HepG2 (cell line): Measurements from ENCODE around the gene TP53TG5. TPM values are rescaled to one million over a fixed set of nuclear protein-coding genes. Genes with fewer than 3 reads are reported as not detected.
A peak's percentile ranks its signal among the peaks of the same experiment; 100 is the strongest.

Source experiments
- ARNT ChIP-seq: fragments of 450-650 bp; IDR thresholded peaks from 2 replicates; pipeline ENCODE4 v1.6.1; 2017
- ATF1 ChIP-seq: IDR thresholded peaks from 2 replicates; pipeline ENCODE4 v1.6.1; 2016; ENCODE audit warnings: mild to moderate bottlenecking, control low read depth
- CBX5 ChIP-seq: sonication (generic); formaldehyde crosslinking; IDR thresholded peaks from 2 replicates; pipeline ENCODE4 v1.4.0; 2020; ENCODE audit warnings: missing genetic modification reagents, borderline replicate concordance
- ESRRA ChIP-seq: sonication (generic); formaldehyde crosslinking; IDR thresholded peaks from 2 replicates; pipeline ENCODE4 v1.5.1; 2020; ENCODE audit warnings: mild to moderate bottlenecking, low read depth, missing genetic modification reagents
- HNF4A ChIP-seq: sonication (generic); formaldehyde crosslinking; IDR thresholded peaks from 2 replicates; pipeline ENCODE4 v1.4.0; 2020; ENCODE audit warnings: missing genetic modification reagents
- KDM2A ChIP-seq: sonication (generic); formaldehyde crosslinking; IDR thresholded peaks from 2 replicates; pipeline ENCODE4 v1.4.0; 2020; ENCODE audit warnings: low read depth, missing genetic modification reagents, borderline replicate concordance
- NCOA2 ChIP-seq: sonication (generic); formaldehyde crosslinking; IDR thresholded peaks from 2 replicates; pipeline ENCODE4 v1.8.0; 2022; ENCODE audit warnings: inconsistent platforms
- PHF8 ChIP-seq: sonication (generic); formaldehyde crosslinking; IDR thresholded peaks from 2 replicates; pipeline ENCODE4 v1.5.0; 2020; ENCODE audit warnings: missing genetic modification reagents
- RAD21 ChIP-seq: fragments of 450-650 bp; formaldehyde crosslinking; IDR thresholded peaks from 2 replicates; pipeline ENCODE4 v1.5.0; 2020; ENCODE audit warnings: mild to moderate bottlenecking
- TARDBP ChIP-seq: sonication (generic); formaldehyde crosslinking; IDR thresholded peaks from 2 replicates; pipeline ENCODE4 v1.8.0; 2022; ENCODE audit warnings: mild to moderate bottlenecking, missing genetic modification reagents
- TOE1 ChIP-seq: sonication (generic); formaldehyde crosslinking; IDR thresholded peaks from 2 replicates; pipeline ENCODE4 v1.4.0; 2020; ENCODE audit warnings: mild to moderate bottlenecking, missing genetic modification reagents
- TOPORS ChIP-seq: sonication (generic); formaldehyde crosslinking; IDR thresholded peaks from 2 replicates; pipeline ENCODE4 v1.8.0; 2023; ENCODE audit warnings: mild to moderate bottlenecking, missing genetic modification reagents
- YEATS4 ChIP-seq: sonication (generic); formaldehyde crosslinking; IDR thresholded peaks from 2 replicates; pipeline ENCODE4 v1.4.0; 2020; ENCODE audit warnings: missing genetic modification reagents, borderline replicate concordance
- ZNF549 ChIP-seq: sonication (generic); formaldehyde crosslinking; IDR thresholded peaks from 2 replicates; pipeline ENCODE4 v1.5.0; 2020; ENCODE audit warnings: missing genetic modification reagents
- polyA plus RNA-seq, 8 experiments: library from polyadenylated mRNA; depleted of rRNA in 3 of 8; stranded (reverse) in 7 of 8; unstranded in 1 of 8; fragments of >200 nt; fragmentation: Illumina TruSeq in 4 of 8; extraction: Trizol in 4 of 8; gene quantifications; 2 replicates each; pipeline versions ENCODE4 v1.2.1 to v1.2.3, GENCODE V29; 2011 to 2016; ENCODE audit warnings: low read depth in 4 of 8, missing spikeins in 1 of 8, mixed read lengths in 1 of 8; ENCODE audit not compliant: insufficient read depth in 1 of 8
- total RNA-seq, 5 experiments: library from RNA; depleted of rRNA; stranded (reverse); fragments of >200 nt; fragmentation: Illumina TruSeq; extraction: Trizol; gene quantifications; 2 replicates each; pipeline ENCODE4 v1.2.3, GENCODE V29; 2016; ENCODE audit warnings: low read depth in 1 of 5
- TF ChIP-seq, protein P1 (sequence below): sonication (generic); formaldehyde crosslinking; IDR thresholded peaks from 2 replicates; pipeline ENCODE4 v1.4.0; 2020; ENCODE audit warnings: missing genetic modification reagents, borderline replicate concordance
- TF ChIP-seq, protein P2 (sequence below): sonication (generic); formaldehyde crosslinking; IDR thresholded peaks from 2 replicates; pipeline ENCODE4 v1.5.0; 2020; ENCODE audit warnings: mild to moderate bottlenecking, missing genetic modification reagents
- TF ChIP-seq, protein P3 (sequence below): sonication (generic); formaldehyde crosslinking; IDR thresholded peaks from 2 replicates; pipeline ENCODE4 v1.8.0; 2022; ENCODE audit warnings: low read depth, missing genetic modification reagents
- TF ChIP-seq, protein P4 (sequence below): sonication (generic); formaldehyde crosslinking; IDR thresholded peaks from 2 replicates; pipeline ENCODE4 v1.4.0; 2020; ENCODE audit warnings: missing genetic modification reagents

The TP53TG5 gene
- total and polyA plus RNA-seq, 2 of the 13 experiments (the other 11 are each of a cell fraction or from before 2014, with no cell fraction given): 0.11 TPM; not detected in 1

DNA sequence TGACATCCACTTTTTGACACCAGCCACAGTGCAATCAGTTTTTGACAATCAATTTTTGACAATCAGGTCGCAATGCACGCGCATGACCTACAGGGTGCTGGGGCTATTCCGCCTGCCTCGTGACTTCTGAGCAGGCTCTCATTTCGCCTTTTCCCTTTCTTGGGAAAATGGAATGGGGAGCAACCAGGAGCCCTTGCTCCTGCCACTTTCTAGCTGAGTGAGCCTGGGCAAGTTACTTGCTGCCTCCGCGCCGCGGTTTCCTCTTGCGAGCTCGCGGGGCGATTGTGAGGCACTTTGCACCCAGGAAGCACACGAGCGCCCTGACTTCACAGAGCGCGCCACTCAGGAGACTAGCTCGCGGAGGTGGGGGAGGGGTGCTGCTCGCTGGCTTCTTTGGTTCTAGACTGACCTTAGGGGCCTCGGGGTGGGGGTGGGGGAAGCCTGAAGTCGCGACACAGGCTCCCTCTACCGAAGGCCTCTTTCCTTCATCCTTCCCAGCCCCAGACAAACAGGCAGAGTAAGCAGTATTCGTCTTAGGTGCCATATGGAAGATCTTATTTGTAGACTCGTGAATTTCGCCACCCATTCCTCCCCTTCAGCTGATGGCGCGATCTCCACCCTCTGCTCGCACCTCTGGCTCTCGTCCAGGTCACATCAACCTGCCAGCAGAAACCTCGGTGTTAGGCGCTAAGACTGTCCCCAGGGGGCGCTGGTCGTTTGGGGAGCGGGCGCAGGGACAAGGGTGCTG lies 4.6 kb downstream of the TP53TG5 start (continued):
- TF ChIP-seq, protein P1, sequence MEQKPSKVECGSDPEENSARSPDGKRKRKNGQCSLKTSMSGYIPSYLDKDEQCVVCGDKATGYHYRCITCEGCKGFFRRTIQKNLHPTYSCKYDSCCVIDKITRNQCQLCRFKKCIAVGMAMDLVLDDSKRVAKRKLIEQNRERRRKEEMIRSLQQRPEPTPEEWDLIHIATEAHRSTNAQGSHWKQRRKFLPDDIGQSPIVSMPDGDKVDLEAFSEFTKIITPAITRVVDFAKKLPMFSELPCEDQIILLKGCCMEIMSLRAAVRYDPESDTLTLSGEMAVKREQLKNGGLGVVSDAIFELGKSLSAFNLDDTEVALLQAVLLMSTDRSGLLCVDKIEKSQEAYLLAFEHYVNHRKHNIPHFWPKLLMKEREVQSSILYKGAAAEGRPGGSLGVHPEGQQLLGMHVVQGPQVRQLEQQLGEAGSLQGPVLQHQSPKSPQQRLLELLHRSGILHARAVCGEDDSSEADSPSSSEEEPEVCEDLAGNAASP: peak; percentile 61; the same call in 1 of the 2 replicates
- TF ChIP-seq ZNF549 (CRISPR knock-in tag) (no peak), KDM2A (peak; percentile 92), RAD21 (CRISPR knock-in tag) (peak; percentile 92), CBX5 (peak; percentile 77; the same call in 1 of the 2 replicates), TARDBP (CRISPR knock-in tag) (0 out of 2 replicates have a peak, but pooled peaks have one; percentile 29), ATF1 (CRISPR knock-in tag) (no peak), PHF8 (CRISPR knock-in tag) (0 out of 2 replicates have a peak, but pooled peaks have one; percentile 23), NCOA2 (CRISPR knock-in tag) (no peak), HNF4A (peak; percentile 8; the same call in 1 of the 2 replicates), ESRRA (CRISPR knock-in tag) (peak; percentile 41; the same call in 1 of the 2 replicates), YEATS4 (CRISPR knock-in tag) (no peak), TOE1 (CRISPR knock-in tag) (peak; percentile 55; the same call in 1 of the 2 replicates), TOPORS (CRISPR knock-in tag) (no peak), ARNT (no peak)
- TF ChIP-seq, protein P2, sequence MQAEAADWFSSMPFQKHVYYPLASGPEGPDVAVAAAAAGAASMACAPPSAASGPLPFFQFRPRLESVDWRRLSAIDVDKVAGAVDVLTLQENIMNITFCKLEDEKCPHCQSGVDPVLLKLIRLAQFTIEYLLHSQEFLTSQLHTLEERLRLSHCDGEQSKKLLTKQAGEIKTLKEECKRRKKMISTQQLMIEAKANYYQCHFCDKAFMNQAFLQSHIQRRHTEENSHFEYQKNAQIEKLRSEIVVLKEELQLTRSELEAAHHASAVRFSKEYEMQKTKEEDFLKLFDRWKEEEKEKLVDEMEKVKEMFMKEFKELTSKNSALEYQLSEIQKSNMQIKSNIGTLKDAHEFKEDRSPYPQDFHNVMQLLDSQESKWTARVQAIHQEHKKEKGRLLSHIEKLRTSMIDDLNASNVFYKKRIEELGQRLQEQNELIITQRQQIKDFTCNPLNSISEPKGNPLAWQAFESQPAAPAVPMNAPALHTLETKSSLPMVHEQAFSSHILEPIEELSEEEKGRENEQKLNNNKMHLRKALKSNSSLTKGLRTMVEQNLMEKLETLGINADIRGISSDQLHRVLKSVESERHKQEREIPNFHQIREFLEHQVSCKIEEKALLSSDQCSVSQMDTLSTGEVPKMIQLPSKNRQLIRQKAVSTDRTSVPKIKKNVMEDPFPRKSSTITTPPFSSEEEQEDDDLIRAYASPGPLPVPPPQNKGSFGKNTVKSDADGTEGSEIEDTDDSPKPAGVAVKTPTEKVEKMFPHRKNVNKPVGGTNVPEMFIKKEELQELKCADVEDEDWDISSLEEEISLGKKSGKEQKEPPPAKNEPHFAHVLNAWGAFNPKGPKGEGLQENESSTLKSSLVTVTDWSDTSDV: 0 out of 2 replicates have a peak, but pooled peaks have one; percentile 37
- TF ChIP-seq, protein P3, sequence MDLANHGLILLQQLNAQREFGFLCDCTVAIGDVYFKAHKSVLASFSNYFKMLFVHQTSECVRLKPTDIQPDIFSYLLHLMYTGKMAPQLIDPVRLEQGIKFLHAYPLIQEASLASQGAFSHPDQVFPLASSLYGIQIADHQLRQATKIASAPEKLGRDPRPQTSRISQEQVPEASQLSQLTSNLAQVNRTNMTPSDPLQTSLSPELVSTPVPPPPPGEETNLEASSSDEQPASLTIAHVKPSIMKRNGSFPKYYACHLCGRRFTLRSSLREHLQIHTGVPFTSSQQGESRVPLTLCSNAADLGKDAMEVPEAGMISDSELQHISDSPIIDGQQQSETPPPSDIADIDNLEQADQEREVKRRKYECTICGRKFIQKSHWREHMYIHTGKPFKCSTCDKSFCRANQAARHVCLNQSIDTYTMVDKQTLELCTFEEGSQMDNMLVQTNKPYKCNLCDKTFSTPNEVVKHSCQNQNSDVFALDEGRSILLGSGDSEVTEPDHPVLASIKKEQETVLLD (CRISPR knock-in tag): no peak
- TF ChIP-seq, protein P4, sequence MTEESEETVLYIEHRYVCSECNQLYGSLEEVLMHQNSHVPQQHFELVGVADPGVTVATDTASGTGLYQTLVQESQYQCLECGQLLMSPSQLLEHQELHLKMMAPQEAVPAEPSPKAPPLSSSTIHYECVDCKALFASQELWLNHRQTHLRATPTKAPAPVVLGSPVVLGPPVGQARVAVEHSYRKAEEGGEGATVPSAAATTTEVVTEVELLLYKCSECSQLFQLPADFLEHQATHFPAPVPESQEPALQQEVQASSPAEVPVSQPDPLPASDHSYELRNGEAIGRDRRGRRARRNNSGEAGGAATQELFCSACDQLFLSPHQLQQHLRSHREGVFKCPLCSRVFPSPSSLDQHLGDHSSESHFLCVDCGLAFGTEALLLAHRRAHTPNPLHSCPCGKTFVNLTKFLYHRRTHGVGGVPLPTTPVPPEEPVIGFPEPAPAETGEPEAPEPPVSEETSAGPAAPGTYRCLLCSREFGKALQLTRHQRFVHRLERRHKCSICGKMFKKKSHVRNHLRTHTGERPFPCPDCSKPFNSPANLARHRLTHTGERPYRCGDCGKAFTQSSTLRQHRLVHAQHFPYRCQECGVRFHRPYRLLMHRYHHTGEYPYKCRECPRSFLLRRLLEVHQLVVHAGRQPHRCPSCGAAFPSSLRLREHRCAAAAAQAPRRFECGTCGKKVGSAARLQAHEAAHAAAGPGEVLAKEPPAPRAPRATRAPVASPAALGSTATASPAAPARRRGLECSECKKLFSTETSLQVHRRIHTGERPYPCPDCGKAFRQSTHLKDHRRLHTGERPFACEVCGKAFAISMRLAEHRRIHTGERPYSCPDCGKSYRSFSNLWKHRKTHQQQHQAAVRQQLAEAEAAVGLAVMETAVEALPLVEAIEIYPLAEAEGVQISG (CRISPR knock-in tag): peak; percentile 77
